D721Med (cell line): ENCODE data around the gene ANHX.

Experiments
- DNase-seq: peaks from one replicate; pipeline ENCODE4 v3.0.0; 2011; ENCODE audit warnings: low spot score; ENCODE audit not compliant: insufficient read length
- FAIRE-seq: peaks from 2 replicates; lab custom pipeline; 2011; peaks lifted over from hg19 to GRCh38; lab: Jason Lieb, UNC
- TF ChIP-seq, protein P1 (sequence below): IDR thresholded peaks from 2 replicates; pipeline ENCODE4 v1.5.1; 2012; ENCODE audit warnings: mild to moderate bottlenecking, control low read depth; ENCODE audit not compliant: insufficient read depth; ENCODE audit errors: missing control alignments

ANHX gene

GRCh38 chr12:133222211-133222610 is 13.5 kb downstream of the ANHX start:
- FAIRE-seq (no peak), DNase-seq (no peak)
- TF ChIP-seq, protein P1, sequence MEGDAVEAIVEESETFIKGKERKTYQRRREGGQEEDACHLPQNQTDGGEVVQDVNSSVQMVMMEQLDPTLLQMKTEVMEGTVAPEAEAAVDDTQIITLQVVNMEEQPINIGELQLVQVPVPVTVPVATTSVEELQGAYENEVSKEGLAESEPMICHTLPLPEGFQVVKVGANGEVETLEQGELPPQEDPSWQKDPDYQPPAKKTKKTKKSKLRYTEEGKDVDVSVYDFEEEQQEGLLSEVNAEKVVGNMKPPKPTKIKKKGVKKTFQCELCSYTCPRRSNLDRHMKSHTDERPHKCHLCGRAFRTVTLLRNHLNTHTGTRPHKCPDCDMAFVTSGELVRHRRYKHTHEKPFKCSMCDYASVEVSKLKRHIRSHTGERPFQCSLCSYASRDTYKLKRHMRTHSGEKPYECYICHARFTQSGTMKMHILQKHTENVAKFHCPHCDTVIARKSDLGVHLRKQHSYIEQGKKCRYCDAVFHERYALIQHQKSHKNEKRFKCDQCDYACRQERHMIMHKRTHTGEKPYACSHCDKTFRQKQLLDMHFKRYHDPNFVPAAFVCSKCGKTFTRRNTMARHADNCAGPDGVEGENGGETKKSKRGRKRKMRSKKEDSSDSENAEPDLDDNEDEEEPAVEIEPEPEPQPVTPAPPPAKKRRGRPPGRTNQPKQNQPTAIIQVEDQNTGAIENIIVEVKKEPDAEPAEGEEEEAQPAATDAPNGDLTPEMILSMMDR: no peak

- no peak for FAIRE-seq
- no peak for DNase-seq
These were observed 14.4 kb downstream of the ANHX start for GRCh38 chr12:133221241-133221640.

GRCh38 chr12:133220521-133220920 is 15.2 kb downstream of the ANHX start:
- no peak for DNase-seq
- FAIRE-seq: no peak
- TF ChIP-seq, protein P1: no peak

More at GRCh38 chr12:133221241-133221640, 14.4 kb downstream of the ANHX start:
- TF ChIP-seq, protein P1: no peak

DNA sequence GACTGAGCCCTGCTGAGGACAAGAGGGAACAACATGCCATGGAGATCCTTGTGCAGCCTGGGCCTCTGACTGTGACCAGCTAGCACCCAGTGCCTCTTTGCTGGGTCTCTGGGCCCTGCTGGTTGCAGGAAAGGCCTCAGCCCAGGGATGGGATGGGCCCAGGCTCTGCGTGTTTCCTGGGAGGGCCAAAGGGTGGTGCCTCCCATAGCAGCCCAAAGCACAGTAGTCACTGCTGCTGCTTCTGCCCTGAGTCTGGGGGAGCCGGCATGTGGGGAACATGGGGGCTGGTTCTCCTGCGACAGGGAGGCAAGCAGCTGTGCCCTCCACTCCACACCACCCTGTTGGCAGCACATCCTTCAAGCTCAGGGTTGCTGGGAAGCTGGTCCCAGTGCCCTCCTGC is 18.5 kb downstream of the ANHX start:
- DNase-seq (no peak), FAIRE-seq (no peak)
- TF ChIP-seq, protein P1: no peak

- TF ChIP-seq, protein P1: no peak
- FAIRE-seq: no peak
- no peak for DNase-seq
These were observed 20.0 kb downstream of the ANHX start for GRCh38 chr12:133215724-133216123.

DNA sequence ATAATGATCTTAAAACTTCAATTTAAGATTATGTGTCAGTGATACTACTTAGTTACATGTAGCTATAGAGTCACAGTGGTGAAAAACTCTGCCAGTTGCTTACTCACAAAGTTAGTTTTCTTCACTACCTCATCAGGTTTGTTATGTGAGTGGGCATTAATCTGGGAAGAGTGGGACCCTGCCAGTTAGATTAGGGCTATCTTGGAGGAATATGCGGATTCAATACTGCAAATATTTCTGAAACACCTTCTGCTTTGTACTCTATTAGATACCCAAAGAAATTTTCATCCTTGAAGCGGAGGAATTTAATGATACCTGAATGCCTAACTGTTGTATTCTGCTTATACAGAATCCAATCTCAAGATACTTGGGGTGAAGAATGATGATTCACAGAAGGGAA is 29.3 kb downstream of the ANHX start:
- no peak for FAIRE-seq
- TF ChIP-seq, protein P1: no peak
- no peak for DNase-seq

GRCh38 chr12:133204264-133204603 is 31.4 kb downstream of the ANHX start:
- DNase-seq (no peak), FAIRE-seq (no peak)
- TF ChIP-seq, protein P1: no peak
